Right lobe of liver (tissue), 6 donors: ENCODE measurements around the gene STXBP5. TPM values are rescaled to one million over a fixed set of nuclear protein-coding genes. Genes with fewer than 3 reads are reported as not detected.

Experiments
- ATAC-seq, 4 donors: fragments of 200-7000 bp; cut with Tn5 transposase; one replicate each; pipeline ENCODE4 v1.9.1; 2020; ENCODE audit warnings: mild to moderate bottlenecking in 4 of 4, moderate library complexity in 4 of 4
- DNase-seq, 3 donors: peaks; one replicate each; pipeline ENCODE4 v3.0.0-alpha.2; 2020
- H3K27ac ChIP-seq, 3 donors: fragments of 200-600 bp; one replicate each; pipeline ENCODE4 v1.8.0; 2022
- H3K27me3 ChIP-seq, 2 donors: fragments of 200-600 bp; one replicate each; pipeline ENCODE4 v1.8.0; 2022
- H3K36me3 ChIP-seq, 4 donors: fragments of 200-600 bp; sonication (generic) in 1 of 4; one replicate each; pipeline versions ENCODE4 v1.5.1 to v1.8.0; 2017 to 2022; ENCODE audit warnings: control low read depth in 1 of 4
- H3K4me1 ChIP-seq, 4 donors: fragments of 200-600 bp; sonication (generic) in 1 of 4; one replicate each; pipeline versions ENCODE4 v1.5.1 to v1.8.0; 2017 to 2022; ENCODE audit warnings: control low read depth in 1 of 4
- H3K4me3 ChIP-seq, 3 donors: fragments of 200-600 bp; one replicate each; pipeline ENCODE4 v1.8.0; 2022
- H3K9me3 ChIP-seq, 4 donors: fragments of 200-600 bp; sonication (generic) in 1 of 4; one replicate each; pipeline versions ENCODE4 v1.5.1 to v1.8.0; 2017 to 2022; ENCODE audit warnings: control low read depth in 1 of 4
- POLR2A ChIP-seq: fragments of 450-650 bp; IDR thresholded peaks from one replicate; pipeline ENCODE4 v1.6.1; 2017; ENCODE audit warnings: antibody characterized with exemption, mild to moderate bottlenecking
- WGBS: methylation state at CpG from one replicate; pipeline ENCODE4 v1.1.6; 2018; ENCODE audit warnings: low coverage, low lambda C conversion rate; ENCODE audit not compliant: insufficient coverage; ENCODE audit errors: missing lambda C conversion rate; 5-methylcytosine and 5-hydroxymethylcytosine counted together
- intact Hi-C, 2 donors: fragments of 100-400 bp; cut with DNase I; formaldehyde crosslinking; loops; one replicate each; pipeline versions ENCODE4 v1.11.2 to v1.14.1; 2022
- total RNA-seq, 6 experiments: library from RNA; depleted of rRNA in 2 of 6; stranded (reverse); fragments of >200 nt in 2 of 6; fragmentation: NEBNext Ultra II Directional in 3 of 6; extraction: Animal tissue kit (Norgen Biotek cat#: 25700) in 3 of 6; gene quantifications; one replicate each; pipeline versions ENCODE4 v1.1.0 to v1.2.4, GENCODE V29; 2016 to 2023
- TF ChIP-seq, protein P1 (sequence below), 4 donors: fragments of 200-600 bp in 3 of 4; fragments of 450-650 bp in 1 of 4; IDR thresholded peaks; one replicate each; pipeline versions ENCODE4 v1.5.1 to v1.8.0; 2016 to 2022; ENCODE audit warnings: antibody characterized with exemption in 4 of 4, mild to moderate bottlenecking in 2 of 4
- donor health status: DM: no; HTN: yes; CAD: no.
- donor health status: DM: no; HTN: no; CAD: no.
- donor health status: DM: no; HTN: no; CAD: no.
- donor health status: DM: no; HTN: yes; CAD: no.
- donor health status: DM: no; HTN: yes; CAD: no.

The STXBP5 gene
- total RNA-seq, 6 experiments from 2014 or later, result 3.9 to 7.6 (median 5.7) TPM

DNA sequence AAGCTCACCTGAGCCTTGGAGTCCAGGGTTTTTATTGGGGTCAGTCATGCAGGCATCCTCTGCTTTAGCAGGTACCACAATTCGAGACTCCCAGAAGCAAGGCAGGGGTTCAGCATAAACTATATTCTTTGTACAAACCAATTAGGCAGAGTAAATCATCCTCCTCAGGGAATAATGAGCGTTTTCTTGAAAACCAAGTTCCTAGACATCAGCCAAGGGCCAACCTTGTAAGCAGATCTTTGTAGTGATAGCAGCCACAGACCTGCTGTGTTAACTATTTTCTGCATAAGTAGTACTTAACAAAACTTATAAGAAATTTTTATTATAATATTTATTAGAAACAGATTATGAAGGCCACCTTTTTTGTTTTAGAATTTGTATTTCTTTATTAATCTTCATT lies 74.7 kb downstream of the STXBP5 start:
- ATAC-seq (no peak), DNase-seq (no peak)
- intact Hi-C loops, result no loop called here
- Histone ChIP-seq H3K4me3 (no peak overlapping the region), H3K9me3 (no peaks in the 10 kb centered on the region), H3K4me1 (no peaks in the 10 kb centered on the region), H3K27me3 (no peaks in the 10 kb centered on the region), H3K27ac (no peak overlapping the region), H3K36me3 (peaks cover 0 to 4% (median 0%) of the 10 kb centered on the region in 4 donors)
- WGBS, result 93% methylated on average over 2 of the region's 2 CpGs
- TF ChIP-seq, protein P1, sequence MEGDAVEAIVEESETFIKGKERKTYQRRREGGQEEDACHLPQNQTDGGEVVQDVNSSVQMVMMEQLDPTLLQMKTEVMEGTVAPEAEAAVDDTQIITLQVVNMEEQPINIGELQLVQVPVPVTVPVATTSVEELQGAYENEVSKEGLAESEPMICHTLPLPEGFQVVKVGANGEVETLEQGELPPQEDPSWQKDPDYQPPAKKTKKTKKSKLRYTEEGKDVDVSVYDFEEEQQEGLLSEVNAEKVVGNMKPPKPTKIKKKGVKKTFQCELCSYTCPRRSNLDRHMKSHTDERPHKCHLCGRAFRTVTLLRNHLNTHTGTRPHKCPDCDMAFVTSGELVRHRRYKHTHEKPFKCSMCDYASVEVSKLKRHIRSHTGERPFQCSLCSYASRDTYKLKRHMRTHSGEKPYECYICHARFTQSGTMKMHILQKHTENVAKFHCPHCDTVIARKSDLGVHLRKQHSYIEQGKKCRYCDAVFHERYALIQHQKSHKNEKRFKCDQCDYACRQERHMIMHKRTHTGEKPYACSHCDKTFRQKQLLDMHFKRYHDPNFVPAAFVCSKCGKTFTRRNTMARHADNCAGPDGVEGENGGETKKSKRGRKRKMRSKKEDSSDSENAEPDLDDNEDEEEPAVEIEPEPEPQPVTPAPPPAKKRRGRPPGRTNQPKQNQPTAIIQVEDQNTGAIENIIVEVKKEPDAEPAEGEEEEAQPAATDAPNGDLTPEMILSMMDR (IDR thresholded peaks at IDR 0.05), result no peak

DNA sequence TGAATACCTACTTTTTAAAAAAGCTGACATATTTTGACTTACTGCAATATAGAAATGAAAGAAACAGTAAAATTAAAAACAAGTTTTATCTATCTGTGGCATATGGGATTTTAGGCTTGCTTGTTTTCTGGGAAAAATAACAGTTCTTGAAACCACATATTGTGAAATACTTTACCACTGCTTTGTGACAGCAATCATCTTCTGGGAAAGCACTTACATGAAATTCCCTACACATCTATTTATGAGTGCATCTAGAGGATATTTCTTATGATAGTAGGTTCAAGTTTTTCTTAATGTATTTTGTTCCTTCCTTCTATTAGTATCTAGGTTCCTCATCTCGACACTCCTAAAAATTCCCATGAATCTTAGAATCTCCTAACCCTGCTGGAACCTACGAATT lies 75.2 kb downstream of the STXBP5 start:
- WGBS, result 80% methylated on average over 2 of the region's 2 CpGs
- Histone ChIP-seq H3K27ac (no peak overlapping the region), H3K27me3 (no peaks in the 10 kb centered on the region), H3K36me3 (peaks cover 0 to 4% (median 0%) of the 10 kb centered on the region in 4 donors), H3K4me1 (no peaks in the 10 kb centered on the region), H3K9me3 (no peaks in the 10 kb centered on the region), H3K4me3 (no peak overlapping the region)
- ATAC-seq (no peak), DNase-seq (no peak)
- TF ChIP-seq, protein P1 (IDR thresholded peaks at IDR 0.05), result no peak
- intact Hi-C loops, result no loop called here

DNA sequence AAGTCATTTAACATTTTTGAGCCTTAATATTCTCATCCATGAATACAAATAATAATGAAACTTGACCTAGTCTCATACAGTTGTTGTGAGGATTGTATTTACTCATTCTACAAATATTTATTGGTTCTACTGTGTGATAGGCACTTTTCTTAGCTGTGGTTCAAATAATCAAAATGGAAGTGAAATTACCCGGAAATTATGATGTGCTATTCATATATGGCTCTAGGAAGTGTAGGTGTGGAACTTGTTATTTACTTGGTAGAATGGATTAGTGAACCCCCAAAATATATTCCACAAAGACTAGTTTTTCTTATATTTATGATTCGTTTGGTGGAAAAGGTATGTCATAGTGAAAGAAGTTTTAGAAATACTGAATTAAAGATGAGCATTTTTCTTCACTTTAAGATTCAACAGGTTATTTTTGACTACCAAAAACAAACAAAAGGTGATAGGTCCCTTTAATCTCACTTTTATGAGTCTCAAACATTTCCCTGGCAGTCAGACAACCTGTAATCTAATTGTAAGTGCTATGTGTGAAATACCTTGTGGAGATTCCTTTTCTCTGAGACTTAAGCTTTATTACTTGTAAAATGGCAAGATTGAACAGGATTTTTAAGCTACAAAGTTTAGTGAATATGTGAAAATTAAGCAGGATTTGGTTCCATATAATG lies 77.8 kb downstream of the STXBP5 start:
- ATAC-seq, result no peak
- 73% methylated on average over 2 of the region's 2 CpGs for WGBS
- Histone ChIP-seq H3K36me3 (peaks cover 0 to 4% (median 0%) of the 10 kb centered on the region in 4 donors), H3K4me1 (no peaks in the 10 kb centered on the region), H3K9me3 (no peaks in the 10 kb centered on the region), H3K27me3 (no peaks in the 10 kb centered on the region), H3K4me3 (no peak overlapping the region), H3K27ac (no peak overlapping the region)
- no peak for DNase-seq
- intact Hi-C loops, result no loop called here
- TF ChIP-seq POLR2A, result no peak
- TF ChIP-seq, protein P1 (IDR thresholded peaks at IDR 0.05), result no peak

DNA sequence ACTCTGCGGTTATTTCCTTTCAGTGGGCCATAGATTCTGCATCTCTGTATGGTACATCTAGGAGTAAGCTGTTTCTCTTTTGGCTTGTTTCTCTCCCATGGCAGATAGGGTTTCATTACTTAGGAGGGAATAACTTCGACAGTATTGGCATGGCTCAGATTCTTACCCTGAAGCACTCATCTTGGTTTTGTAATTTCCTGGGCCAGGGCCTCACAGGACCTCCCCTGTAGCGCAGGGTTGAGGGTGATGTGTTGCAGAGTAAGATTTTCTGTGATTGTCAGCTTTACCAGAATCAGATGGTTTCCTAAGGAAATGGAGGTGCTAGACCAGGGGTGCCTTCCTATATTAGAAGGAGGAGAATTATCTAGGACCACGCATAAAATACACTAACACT lies 78.3 kb downstream of the STXBP5 start:
- no peak for ATAC-seq
- 91% methylated on average over 4 of the region's 4 CpGs for WGBS

More for the DNA sequence above, 78.3 kb downstream of the STXBP5 start:
- Histone ChIP-seq H3K9me3 (no peaks in the 10 kb centered on the region), H3K36me3 (peaks cover 0 to 4% (median 0%) of the 10 kb centered on the region in 4 donors), H3K4me3 (no peak overlapping the region), H3K27ac (no peak overlapping the region), H3K4me1 (no peaks in the 10 kb centered on the region), H3K27me3 (no peaks in the 10 kb centered on the region)
- no peak for DNase-seq
- no peak for TF ChIP-seq POLR2A
- TF ChIP-seq, protein P1 (IDR thresholded peaks at IDR 0.05), result no peak
- intact Hi-C loops, result no loop called here
